GM20431 (cell line): ENCODE measurements around the gene RAB3GAP2.
"Not testable (repeated sequence)": the region's sequence is repeated elsewhere in the genome, so short reads cannot be mapped to it uniquely, and the experiment has no call there.

ENCODE experiments used
- in situ Hi-C: fragments of 300-500 bp; cut with MseI, MboI; formaldehyde crosslinking; loops from one replicate; pipeline ENCODE4 v1.15.0; 2020; ENCODE audit warnings: low sequenced_read_pairs; ENCODE audit not compliant: unreplicated experiment

Gene RAB3GAP2

DNA sequence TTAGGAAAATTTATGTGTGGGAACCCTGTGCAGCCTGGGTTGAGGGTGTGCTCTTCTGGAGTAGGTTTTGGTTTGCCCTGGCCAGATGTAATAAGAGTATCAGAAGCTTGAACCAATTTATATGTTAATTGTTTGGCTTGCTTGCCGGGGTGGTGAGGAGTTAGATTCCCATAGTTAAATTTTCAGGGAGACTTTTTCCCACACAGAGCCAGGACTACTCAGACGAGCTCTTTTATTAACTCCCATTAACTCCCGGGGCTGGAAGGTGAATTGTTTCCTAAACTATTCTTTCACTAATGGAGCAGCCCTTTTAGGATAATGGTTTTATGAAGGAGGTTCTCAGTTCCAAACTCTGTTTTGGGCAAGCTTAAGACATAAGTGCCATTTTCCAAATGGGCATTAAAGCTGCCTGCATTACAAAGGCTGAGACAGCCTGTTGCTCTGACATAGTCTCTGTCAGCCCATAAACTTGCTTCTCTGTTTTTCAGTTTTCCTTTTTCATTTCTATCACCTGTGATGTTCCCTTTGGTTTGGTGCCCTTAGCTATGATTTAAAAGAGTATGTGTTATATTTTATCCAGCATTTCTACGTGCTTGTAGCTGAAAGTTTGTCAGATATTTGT is 18.0 kb upstream of the RAB3GAP2 start:
- in situ Hi-C loops: no loop called here

DNA sequence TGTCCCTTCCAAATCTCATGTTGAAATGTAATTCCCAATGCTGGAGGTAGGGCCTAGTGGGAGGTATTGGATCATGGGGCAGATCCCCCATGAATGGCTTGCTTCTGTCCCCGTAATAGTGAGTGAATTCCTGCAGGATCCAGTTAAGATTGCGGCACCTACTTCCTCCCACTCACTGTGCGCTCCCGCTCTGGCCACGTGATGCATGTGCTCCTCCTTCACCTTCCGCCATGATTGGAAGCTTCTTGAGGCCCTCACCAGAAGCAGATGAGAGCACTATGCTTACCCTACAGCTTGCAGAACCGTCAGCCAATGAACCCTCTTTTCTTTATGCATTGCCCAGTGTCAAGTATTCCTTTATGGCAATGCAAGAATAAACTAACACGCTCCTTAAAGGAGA is 14.9 kb upstream of the RAB3GAP2 start:
- in situ Hi-C loops: no loop called here

DNA sequence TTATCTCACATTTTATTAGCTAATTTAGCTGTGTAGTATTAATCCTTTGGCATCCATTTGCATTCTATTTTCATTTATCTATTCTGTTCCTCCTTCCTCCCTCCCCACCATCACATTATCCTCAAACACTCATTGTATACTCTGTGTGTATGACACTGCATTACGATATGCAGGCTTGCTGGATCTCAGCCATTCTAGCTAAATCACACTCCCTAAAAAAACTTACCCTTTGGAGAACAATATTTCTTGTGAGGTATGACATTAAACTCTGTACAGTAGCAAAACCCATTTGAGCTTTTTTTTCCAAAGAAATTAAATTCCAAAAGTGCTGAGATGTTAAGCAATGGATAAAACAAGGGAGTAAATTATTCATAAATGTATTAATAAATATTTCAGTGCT is 11.4 kb upstream of the RAB3GAP2 start:
- in situ Hi-C loops: no loop called here

DNA sequence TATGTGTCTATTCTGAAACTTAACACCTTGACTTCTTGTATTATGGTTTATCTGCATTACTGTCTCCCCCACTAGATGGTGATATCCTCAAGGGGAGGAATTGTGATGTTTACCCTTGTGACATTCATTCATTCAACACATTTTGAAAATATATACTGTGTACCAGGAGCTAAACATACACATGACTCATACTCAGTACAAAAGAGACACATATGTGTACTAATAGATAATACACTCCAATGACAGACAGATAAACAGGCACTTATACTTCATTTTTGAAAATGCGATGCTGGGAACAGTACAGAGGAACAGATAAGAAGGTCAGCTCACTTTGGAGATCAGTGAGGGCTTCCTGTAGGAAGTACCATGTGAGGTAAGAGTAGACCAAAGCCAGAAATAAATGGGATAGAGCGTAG is 8.9 kb upstream of the RAB3GAP2 start:
- in situ Hi-C loops: no loop called here

DNA sequence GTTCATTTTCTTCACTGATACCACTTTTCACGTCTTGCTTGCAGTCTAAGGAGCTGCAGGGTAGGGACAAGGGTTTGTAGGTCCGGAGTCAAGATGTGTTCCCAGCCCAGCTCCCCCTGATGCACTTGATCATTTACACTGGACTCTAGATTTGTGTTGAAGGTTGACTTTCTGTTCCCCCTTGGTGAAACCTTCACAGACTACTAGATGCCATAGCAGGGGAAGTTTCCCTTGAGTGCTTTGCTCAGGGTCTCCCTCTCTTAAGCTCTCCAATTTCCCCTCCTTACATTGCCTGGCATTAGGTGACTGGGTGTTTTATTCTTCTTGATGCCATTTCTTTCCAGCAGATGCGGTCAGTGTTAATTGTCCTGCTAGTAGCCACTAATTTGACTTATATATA is 8.0 kb upstream of the RAB3GAP2 start:
- in situ Hi-C loops: no loop called here

DNA sequence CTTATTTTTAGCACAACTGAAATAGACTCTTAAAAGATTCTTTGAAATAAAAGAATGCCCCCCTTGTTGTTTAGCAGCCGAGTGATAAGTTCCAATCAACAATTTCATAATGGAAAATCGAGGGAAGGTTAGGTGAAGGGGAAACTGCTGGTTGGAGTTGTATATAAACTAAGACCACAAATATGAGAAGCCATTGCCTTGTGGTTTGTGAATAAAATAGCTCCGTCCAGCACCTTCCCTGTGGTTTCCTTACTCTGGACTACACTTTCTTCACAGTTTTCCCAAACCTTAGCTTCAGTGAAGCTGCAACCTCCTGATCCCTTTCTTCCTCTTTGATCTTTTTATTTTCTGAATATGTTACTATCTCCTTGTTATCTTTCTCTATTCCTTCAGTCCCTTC is 6.7 kb upstream of the RAB3GAP2 start:
- in situ Hi-C loops: no loop called here

DNA sequence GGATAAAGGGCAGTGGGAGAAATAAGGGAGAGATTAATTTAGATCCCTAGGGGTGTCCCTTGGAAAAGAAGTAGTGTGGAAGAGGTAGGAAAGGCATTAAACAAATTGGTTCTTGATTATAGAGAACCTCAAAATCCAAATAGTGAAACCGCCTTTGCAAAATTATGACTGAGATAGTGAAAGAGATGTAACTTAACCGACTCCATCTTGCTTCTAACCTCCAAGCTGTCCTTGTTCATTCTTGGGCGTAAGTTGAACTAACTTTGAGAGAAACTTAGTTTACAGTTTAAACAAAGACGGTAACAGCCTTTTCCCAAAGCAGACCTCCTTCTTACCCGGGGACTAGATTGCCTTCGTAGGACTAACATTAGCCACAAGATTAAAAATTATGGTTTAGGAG is 3.2 kb upstream of the RAB3GAP2 start:
- in situ Hi-C loops: no loop called here

DNA sequence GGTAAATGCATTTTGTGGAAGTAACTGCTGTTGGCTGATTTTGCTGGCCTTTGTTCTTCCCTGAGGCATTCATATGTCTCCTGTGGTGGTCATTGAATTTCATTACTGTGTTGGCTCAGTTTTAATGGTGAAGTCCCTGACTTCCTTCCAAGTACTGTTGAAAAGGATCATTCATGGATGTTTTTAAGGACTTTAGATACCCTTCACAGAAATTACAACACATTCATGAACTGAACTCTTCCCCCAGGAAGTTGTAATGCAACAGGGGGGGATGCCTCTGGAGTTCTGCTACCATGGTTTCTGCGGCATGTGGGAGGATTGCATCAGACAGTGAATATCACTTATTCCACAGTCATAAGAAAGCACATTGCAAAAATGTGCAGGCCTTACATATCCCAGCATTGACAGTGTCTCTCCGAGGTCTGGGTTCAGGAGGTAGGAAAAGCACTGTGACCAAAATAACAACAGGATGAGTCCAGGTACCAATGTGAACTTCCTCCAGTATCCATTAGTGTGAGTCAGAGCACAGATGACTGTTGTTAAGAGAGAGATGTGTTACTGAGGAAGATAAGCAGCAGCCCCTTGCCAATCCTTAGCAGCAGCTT is 2.1 kb upstream of the RAB3GAP2 start:
- in situ Hi-C loops: no loop called here

DNA sequence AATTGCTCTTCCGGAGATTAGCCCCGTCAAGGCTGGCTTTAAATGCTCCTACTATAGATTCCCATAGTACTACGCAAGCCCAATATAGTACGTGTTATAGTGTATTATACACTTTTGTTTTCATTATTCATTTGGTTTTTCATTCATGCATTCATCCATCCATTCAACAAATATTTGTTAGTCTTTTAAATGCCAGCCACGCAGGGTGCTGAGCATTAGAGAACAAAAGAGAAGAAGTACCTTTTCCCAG is 513 bp upstream of the RAB3GAP2 start:
- in situ Hi-C loops: no loop called here

DNA sequence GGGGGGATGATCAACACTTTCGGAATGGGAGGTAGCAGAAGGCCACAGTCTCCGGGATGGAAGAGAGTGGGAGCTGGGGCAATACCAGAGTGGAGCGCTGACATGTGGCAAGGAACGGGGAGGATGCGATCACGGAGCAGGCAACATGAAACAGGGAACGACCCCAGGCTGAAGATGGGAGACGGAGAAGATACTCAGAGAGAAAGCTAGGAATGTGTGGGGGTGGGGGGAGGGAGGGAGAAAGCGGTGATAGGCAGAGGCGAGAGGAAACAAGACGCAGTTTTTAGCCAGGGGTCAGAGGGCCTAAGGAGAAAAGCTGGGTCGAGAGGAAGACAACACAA is 577 bp downstream of the RAB3GAP2 start:
- in situ Hi-C loops: no loop called here

DNA sequence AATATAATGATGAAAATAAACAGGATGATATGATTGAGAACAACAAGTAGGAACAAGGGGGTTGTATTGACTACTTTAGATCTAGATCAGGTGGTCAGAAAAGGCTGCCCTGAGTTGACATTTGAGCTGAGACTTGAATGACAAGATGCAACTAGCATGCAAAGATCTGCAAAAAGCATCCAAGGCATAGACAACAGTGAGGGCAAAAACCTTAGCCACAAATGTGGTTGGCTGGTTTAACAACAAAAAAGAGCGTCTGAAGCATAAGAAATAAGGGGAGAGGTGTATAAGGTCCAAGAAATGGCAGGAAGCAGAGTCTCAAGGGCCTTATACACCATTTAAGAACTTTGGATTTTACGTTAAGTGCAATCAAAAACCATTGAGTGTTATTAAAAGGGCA is 3.2 kb downstream of the RAB3GAP2 start:
- in situ Hi-C loops: no loop called here

DNA sequence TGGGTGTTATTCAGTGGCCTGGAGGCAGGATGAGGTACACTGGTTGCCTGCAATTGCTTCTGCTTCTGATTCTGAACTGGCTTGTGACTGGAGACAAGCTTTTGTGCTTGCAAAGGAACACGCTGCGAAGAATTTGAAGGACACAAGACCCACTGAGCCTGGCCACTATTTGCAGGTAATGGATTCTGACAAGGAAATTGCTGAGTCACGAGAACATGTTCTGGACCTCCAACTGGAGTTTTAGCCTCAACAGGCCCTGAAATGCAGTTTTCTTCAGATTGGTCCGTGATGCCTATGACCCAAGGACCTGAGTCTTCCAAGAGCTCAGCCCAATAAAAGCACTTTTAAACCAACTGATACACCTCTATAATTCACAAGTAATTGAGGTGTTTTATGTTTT is 4.6 kb downstream of the RAB3GAP2 start:
- in situ Hi-C loops: no loop called here

DNA sequence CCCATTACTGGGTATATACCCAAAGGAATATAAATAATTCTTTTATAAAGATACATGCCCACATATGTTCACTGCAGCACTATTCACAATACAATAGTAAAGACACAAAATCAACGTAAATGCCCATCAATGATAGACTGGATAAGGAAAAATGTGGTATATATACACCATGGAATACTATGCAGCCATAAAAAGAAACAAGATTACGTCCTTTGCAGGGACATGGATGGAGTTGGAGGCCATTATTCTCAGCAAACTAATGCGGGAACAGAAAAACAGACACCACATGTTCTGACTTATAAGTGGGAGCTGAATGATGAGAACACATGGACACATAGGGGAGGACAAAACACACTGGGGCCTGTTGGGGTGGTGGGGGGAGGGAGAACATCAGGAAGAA is 12.0 kb downstream of the RAB3GAP2 start:
- in situ Hi-C loops: not testable (repeated sequence)

DNA sequence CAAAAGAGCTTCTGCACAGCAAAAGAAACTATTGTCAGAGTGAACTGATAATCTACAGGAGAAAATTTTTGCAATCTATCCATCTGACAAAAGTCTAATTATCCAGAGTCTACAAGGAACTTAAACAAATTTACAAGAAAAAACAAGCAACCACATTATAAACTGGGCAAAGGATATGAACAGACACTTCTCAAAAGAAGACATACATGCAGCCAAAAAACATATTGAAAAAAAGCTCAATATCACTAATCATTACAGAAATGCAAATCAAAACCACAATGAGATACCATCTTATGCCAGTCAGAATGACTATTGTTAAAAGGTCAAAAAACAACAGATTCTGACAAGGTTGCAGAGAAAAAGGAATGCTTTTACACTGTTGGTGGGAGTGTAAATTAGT is 12.5 kb downstream of the RAB3GAP2 start:
- in situ Hi-C loops: not testable (repeated sequence)

DNA sequence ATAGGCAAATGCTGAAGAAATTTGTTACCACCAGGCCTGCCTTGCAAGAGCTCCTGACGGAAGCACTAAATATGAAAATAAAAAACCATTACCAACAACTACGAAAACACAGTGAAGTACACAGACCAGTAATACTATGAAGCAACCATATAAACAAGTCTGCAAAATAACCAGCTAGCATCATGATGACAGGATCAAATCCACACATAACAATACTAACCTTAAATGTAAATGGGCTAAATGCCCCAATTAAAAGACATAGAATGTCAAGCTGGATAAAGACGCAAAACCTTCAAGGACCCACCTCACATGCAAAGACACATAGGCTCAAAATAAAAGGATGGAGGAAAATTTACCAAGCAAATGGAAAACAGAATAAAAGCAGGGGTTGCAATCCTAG is 16.1 kb downstream of the RAB3GAP2 start:
- in situ Hi-C loops: not testable (repeated sequence)

DNA sequence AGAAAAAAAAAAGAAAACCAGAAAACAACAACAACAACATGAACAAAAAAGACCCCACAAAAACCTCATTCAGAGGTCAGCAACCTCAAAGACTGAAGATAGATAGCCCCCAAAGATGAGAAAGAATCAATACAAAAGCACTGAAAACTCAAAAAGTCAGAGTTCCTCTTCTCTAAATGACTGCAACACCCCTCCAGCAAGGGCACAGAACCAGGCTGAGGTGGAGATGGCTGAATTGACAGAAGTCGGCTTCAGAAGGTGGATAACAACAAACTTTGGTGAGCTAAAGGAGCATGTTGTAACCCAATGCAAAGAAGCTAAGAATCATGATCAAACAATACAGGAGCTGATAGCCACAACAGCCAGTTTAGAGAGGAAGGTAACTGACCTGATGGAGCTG is 17.0 kb downstream of the RAB3GAP2 start:
- in situ Hi-C loops: no loop called here

DNA sequence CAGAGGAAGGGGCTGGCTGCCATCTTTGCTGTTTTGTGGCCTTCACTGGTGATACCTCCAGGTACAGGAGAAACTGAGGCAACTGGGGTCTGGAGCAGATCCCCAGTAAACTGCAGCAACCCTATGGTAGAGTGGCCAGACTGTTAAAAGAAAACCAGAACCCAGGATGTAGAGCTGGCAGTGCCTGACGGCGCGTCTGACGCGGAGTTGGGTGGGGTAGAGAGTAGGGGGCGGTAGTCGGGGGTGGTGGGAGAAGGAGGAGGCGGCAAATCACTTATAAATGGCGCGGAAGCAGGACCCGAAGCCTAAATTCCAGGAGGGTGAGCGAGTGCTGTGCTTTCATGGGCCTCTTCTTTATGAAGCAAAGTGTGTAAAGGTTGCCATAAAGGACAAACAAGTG is 19.0 kb downstream of the RAB3GAP2 start:
- in situ Hi-C loops: not testable (repeated sequence)

DNA sequence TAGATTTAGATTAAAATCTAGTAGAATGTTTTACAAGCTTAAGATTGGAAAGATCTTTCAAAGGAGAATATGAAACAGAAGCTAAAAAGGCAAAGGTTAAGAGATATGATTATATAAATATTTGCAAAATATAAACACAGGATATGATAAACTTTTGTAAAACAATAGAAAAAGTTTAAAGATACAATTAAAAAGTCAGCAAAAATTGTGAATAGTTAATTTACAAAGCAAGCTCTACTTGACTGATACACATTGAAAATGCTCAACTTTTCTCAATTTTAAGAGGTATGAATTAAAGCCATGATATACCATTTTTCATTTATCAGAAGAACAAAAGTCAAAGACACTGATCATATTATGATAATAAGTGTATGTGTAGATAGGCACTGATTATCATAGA is 21.0 kb downstream of the RAB3GAP2 start:
- in situ Hi-C loops: no loop called here

DNA sequence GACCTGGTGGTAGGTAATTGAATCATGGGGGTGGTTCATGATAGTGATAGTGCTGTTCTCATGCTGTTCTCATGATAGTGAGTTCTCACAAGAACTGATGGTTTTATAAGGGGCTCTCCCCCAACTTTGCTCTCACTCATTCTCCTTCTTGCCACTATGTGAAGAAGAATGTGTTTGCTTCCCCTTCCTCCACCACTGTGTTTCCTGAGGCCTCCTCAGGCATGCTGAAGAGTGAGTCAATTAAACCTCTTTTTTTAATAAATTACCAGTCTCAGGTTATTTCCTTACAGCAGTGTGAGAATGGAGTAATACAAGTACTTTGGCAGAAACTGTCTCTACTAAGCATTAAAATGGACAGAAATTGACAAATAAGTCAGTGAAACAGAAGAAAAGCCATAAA is 21.6 kb downstream of the RAB3GAP2 start:
- in situ Hi-C loops: no loop called here

DNA sequence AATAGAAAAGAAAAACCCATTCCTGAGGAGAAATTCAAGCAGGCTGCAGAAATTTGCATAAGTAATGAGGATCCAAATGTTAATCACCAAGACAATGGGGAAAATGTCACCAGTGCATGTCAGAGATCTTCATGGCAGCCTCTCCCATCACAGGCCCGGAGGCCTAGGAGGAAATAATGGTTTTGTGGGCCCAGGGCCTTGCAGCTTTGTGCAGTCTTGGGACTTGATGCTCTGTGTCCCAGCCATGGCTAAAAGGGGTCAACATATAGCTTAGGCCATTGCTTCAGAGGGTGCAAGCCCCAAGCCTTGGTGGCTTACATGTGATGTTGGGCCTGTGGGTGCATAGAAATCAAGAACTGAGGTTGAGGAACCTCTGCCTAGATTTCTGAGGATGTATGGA is 22.7 kb downstream of the RAB3GAP2 start:
- in situ Hi-C loops: no loop called here

DNA sequence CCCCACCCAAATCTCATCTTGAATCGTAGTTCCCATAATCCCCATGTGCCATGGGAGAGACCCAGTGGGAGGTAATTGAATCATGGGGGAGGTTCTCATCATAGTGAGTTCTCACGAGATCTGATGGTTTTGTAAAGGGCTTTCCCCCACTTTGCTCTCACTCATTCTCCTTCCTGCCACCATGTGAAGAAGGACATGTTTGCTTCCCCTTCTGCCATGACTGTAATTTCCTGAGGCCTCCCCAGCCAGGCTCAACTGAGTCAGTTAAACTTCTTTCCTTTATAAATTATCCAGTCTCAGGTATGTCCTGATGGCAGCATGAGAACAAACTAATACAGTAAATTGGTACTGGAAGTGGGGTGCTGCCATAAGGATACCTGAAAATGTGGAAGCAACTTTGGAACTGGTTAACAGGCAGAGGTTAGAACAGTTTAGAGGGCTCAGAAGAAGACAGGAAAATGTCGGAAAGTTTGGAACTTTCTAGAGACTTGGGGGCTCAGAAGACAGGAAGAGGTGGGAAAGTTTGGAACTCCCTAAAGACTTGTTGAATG is 23.5 kb downstream of the RAB3GAP2 start:
- in situ Hi-C loops: not testable (repeated sequence)

DNA sequence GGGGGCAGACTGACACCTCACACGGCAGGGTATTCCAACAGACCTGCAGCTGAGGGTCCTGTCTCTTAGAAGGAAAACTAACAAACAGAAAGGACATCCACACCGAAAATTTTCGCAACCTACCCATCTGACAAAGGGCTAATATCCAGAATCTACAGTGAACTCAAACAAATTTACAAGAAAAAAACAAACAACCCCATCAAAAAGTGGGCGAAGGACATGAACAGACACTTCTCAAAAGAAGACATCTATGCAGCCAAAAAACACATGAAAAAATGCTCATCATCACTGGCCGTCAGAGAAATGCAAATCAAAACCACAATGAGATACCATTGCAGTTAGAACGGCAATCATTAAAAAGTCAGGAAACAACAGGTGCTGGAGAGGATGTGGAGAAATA is 26.4 kb downstream of the RAB3GAP2 start:
- in situ Hi-C loops: not testable (repeated sequence)
